ENCODE results near the gene PIAS2.

Gene PIAS2

GRCh38 chr18:46831434-46831833 is 85.9 kb downstream of the PIAS2 start:
- TF ChIP-seq Cebpa-rat (IDR thresholded peaks at IDR 0.05): no peak
- no peaks in the 10 kb centered on the region for H3K27me3 ChIP-seq
- no peaks in the 10 kb centered on the region for H3K4me1 ChIP-seq
- H3K9me3 ChIP-seq (replicated peaks in 1 of 11): no peaks in the 10 kb centered on the region
- H3K36me3 ChIP-seq: peaks cover 65 to 96% (median 87%) of the 10 kb centered on the region in 11 experiments
- no peak overlapping the region for H3K4me2 ChIP-seq
- no peak overlapping the region for H3K9ac ChIP-seq
- H3K4me3 ChIP-seq: no peak overlapping the region
- H3K27ac ChIP-seq: no peak overlapping the region
- no peaks in the 10 kb centered on the region for H4K20me1 ChIP-seq

- Histone ChIP-seq H4K20me1 (no peaks in the 10 kb centered on the region), H3K27ac (no peak overlapping the region), H3K36me3 (peaks cover 64 to 96% (median 87%) of the 10 kb centered on the region in 11 experiments), H3K27me3 (no peaks in the 10 kb centered on the region), H3K4me2 (no peak overlapping the region), H3K4me1 (no peaks in the 10 kb centered on the region), H3K9me3 (replicated peaks in 1 of 11) (no peaks in the 10 kb centered on the region), H3K9ac (no peak overlapping the region), H3K4me3 (no peak overlapping the region)
- TF ChIP-seq Cebpa-rat (IDR thresholded peaks at IDR 0.05): no peak
Measured at GRCh38 chr18:46830633-46831032, 86.7 kb downstream of the PIAS2 start.

DNA sequence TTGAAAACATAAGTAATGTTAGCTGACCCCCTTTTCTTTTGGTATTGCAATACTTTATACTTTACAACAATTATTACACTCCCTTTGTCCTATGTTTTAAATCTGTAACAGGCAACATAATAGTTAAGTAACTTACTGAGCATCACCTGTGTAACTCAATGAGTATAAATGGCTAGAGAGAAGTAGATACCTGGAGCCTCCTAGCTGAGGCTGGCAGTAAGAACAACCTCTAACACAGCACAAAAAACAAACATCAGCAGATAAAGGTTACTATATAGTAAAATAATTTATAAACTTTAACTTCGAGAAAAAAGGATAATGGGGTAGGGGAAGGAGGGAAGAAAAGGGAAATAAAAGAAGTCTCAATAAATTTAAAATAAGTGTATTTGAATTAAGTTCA is 87.4 kb downstream of the PIAS2 start:
- TF ChIP-seq Cebpa-rat (IDR thresholded peaks at IDR 0.05): no peak
- H3K27ac ChIP-seq: no peak overlapping the region
- H3K4me2 ChIP-seq: no peak overlapping the region
- H3K4me1 ChIP-seq: no peaks in the 10 kb centered on the region
- H3K27me3 ChIP-seq: no peaks in the 10 kb centered on the region
- H3K9ac ChIP-seq: no peak overlapping the region
- no peaks in the 10 kb centered on the region for H3K9me3 ChIP-seq (replicated peaks in 1 of 11)
- peaks cover 69 to 96% (median 87%) of the 10 kb centered on the region in 11 experiments for H3K36me3 ChIP-seq
- no peak overlapping the region for H3K4me3 ChIP-seq
- H4K20me1 ChIP-seq: no peaks in the 10 kb centered on the region

DNA sequence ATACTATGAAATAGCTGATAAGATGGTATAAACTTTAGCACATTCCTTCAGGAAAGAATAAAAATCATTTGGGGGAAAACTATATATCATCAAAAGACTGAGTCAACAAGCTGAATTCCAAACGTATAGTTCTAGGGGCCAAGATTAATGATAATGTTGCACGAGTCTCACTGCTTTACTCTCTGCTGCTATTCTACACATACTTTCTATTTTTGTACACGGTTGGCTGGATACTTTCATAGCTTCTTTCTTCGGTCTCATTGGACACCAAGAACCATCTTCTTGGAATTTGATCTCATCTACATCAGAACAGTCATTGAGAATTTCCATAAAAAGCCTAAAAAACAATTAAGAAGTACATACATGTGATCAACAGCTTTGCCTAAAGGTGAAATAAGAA is 87.8 kb downstream of the PIAS2 start:
- H3K36me3 ChIP-seq: peaks cover 69 to 96% (median 87%) of the 10 kb centered on the region in 11 experiments
- H4K20me1 ChIP-seq: no peaks in the 10 kb centered on the region
- H3K4me3 ChIP-seq: no peak overlapping the region
- no peak overlapping the region for H3K9ac ChIP-seq
- no peak overlapping the region for H3K27ac ChIP-seq
- no peaks in the 10 kb centered on the region for H3K4me1 ChIP-seq
- no peak for TF ChIP-seq Cebpa-rat (IDR thresholded peaks at IDR 0.05)
- H3K9me3 ChIP-seq (replicated peaks in 1 of 11): no peaks in the 10 kb centered on the region
- H3K27me3 ChIP-seq: no peaks in the 10 kb centered on the region
- H3K4me2 ChIP-seq: no peak overlapping the region

- TF ChIP-seq Cebpa-rat (IDR thresholded peaks at IDR 0.05): no peak
- Histone ChIP-seq H4K20me1 (no peaks in the 10 kb centered on the region; a peak in 2 of 22 replicates), H3K4me3 (no peak overlapping the region), H3K27me3 (no peaks in the 10 kb centered on the region), H3K36me3 (peaks cover 57 to 94% (median 77%) of the 10 kb centered on the region in 11 experiments), H3K9ac (no peak overlapping the region), H3K4me1 (no peaks in the 10 kb centered on the region), H3K27ac (no peak overlapping the region), H3K4me2 (no peak overlapping the region), H3K9me3 (replicated peaks in 1 of 11) (no peaks in the 10 kb centered on the region)
Measured at GRCh38 chr18:46821856-46822711, 95.2 kb downstream of the PIAS2 start.

DNA sequence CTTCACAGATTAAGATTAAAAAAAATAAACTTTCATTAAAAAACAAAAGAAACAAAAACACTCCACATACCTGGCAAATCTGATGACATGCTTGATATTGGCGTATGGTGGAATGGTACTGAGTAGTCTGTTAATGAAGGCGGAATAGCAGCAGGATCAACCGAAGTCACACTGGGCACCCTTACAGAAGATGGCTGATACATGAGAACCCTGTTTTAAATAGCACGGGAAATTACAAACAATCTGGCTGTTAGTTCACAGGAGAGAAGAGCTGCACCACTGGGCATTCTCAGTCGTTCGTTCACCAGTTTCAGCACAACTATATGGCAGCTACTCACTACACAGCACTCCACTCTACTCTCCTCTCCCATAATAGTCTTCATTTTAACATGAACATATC is 96.4 kb downstream of the PIAS2 start:
- Histone ChIP-seq H3K4me3 (no peak overlapping the region), H3K27me3 (no peaks in the 10 kb centered on the region), H3K9ac (no peak overlapping the region), H3K9me3 (replicated peaks in 1 of 11) (no peaks in the 10 kb centered on the region), H3K36me3 (peaks cover 49 to 82% (median 67%) of the 10 kb centered on the region in 11 experiments), H3K27ac (no peak overlapping the region), H3K4me2 (no peak overlapping the region), H4K20me1 (no peaks in the 10 kb centered on the region; a peak in 3 of 22 replicates), H3K4me1 (no peaks in the 10 kb centered on the region)
- TF ChIP-seq Cebpa-rat (IDR thresholded peaks at IDR 0.05): no peak

- TF ChIP-seq Cebpa-rat (IDR thresholded peaks at IDR 0.05): no peak
- Histone ChIP-seq H3K4me2 (no peak overlapping the region), H3K4me1 (0 out of 20 replicates have a peak, but pooled peaks cover 0 to 3% (median 0%) of the 10 kb centered on the region in 10 experiments), H3K27me3 (no peaks in the 10 kb centered on the region), H3K9ac (no peak overlapping the region), H3K36me3 (peaks cover 9 to 54% (median 25%) of the 10 kb centered on the region in 11 experiments), H3K9me3 (replicated peaks in 1 of 11) (no peaks in the 10 kb centered on the region), H3K4me3 (no peak overlapping the region), H4K20me1 (no peaks in the 10 kb centered on the region; a peak in 2 of 22 replicates), H3K27ac (no peak overlapping the region)
Measured at GRCh38 chr18:46815661-46816060, 101.6 kb downstream of the PIAS2 start.

DNA sequence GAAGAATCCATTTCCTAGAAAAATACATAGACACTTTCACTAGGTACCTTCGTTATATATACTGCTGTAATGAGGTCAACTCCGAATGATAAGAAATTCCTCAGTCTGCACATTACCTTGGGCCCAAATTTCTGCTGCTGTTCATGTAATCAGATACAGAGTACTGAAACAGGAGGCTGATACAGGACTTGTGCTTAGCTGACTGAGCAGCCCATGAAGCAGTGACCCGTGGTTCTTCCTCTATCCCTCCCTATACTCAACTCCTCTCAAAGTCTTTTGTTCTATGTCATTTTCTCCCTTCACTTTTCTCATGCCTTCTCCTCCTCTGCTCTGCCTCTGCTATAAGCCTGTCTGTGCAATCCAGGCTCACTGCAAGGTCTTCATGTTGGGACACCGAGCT is 102.9 kb downstream of the PIAS2 start:
- H3K9ac ChIP-seq: no peak overlapping the region
- H3K4me2 ChIP-seq: no peak overlapping the region
- H3K9me3 ChIP-seq (replicated peaks in 1 of 11): no peaks in the 10 kb centered on the region
- no peak for TF ChIP-seq Cebpa-rat (IDR thresholded peaks at IDR 0.05)
- H3K4me1 ChIP-seq: 0 out of 20 replicates have a peak, but pooled peaks cover 0 to 3% (median 0%) of the 10 kb centered on the region in 10 experiments
- H3K4me3 ChIP-seq: no peak overlapping the region
- H4K20me1 ChIP-seq: no peaks in the 10 kb centered on the region; a peak in 1 of 22 replicates
- no peak overlapping the region for H3K27ac ChIP-seq
- no peaks in the 10 kb centered on the region for H3K27me3 ChIP-seq
- H3K36me3 ChIP-seq: peaks cover 0 to 46% (median 13%) of the 10 kb centered on the region in 11 experiments; a peak in 17 of 22 replicates

GRCh38 chr18:46812311-46812710 is 105.0 kb downstream of the PIAS2 start:
- no peaks in the 10 kb centered on the region; a peak in 1 of 22 replicates for H4K20me1 ChIP-seq
- H3K27ac ChIP-seq: no peak overlapping the region
- 0 out of 20 replicates have a peak, but pooled peaks cover 0 to 3% (median 0%) of the 10 kb centered on the region in 10 experiments for H3K4me1 ChIP-seq
- H3K9ac ChIP-seq: no peak overlapping the region
- TF ChIP-seq Cebpa-rat (IDR thresholded peaks at IDR 0.05): no peak
- H3K4me3 ChIP-seq: no peak overlapping the region
- peaks cover 0 to 48% (median 18%) of the 10 kb centered on the region in 11 experiments; a peak in 17 of 22 replicates for H3K36me3 ChIP-seq
- H3K4me2 ChIP-seq: no peak overlapping the region
- no peaks in the 10 kb centered on the region for H3K27me3 ChIP-seq
- no peaks in the 10 kb centered on the region for H3K9me3 ChIP-seq (replicated peaks in 1 of 11)

Data from BLaER1 treated with 17β-estradiol and CSF1 and Interleukin-3, amounts not matched to agents 10 nM and 100 nM (cell line).